Midbrain (tissue), 1 donor: Measurements from ENCODE around the gene CYP3A7.
"Not testable (repeated sequence)": the region's sequence is repeated elsewhere in the genome, so short reads cannot be mapped to it uniquely, and the experiment has no call there.

Source experiments
- DNase-seq: peaks from one replicate; lab custom pipeline; 2025; lab: John Stamatoyannopoulos, UW

The CYP3A7 gene

GRCh38 chr7:99666013-99666395 lies 69.0 kb downstream of the CYP3A7 start:
- DNase-seq: no peak

DNA sequence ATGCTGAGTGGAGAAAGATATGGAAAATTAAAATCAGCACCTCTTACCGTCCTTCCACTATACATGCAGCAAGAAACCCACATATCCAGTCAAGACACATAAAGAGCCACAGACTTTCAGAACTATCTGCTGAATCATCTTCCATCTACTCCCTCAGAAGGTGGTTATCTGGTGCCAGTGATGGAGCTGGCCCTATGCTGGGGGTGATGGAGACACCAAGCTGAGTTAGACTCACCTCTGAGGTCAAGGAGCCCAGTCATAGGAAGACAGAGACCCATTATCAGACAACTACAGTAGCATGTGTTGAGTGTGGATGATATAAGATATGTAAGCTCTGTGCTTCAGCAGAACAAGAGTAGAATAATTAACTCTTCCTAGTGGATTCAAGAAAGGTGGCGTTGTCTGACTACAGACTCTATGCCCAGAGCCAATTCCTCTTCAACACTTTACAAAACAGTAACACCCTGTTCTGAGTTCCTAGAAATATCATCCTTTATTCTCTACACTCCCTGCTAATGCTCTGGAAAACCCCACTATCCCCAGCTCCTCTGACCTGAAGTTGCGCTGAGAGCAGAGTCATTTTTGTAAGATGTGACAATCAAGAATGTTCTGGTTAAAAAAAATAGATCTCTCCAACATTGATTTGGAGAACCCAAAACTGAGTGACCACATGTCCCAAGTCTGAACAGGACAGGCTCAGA lies 69.5 kb downstream of the CYP3A7 start:
- DNase-seq: no peak

GRCh38 chr7:99657879-99658278 lies 77.1 kb downstream of the CYP3A7 start:
- DNase-seq: not testable (repeated sequence)
